Measurements from ENCODE around the gene FAM3B.
A peak's percentile ranks its signal among the peaks of the same experiment; 100 is the strongest.
"Not testable (repeated sequence)": the region's sequence is repeated elsewhere in the genome, so short reads cannot be mapped to it uniquely, and the experiment has no call there.

FAM3B gene, protein sequence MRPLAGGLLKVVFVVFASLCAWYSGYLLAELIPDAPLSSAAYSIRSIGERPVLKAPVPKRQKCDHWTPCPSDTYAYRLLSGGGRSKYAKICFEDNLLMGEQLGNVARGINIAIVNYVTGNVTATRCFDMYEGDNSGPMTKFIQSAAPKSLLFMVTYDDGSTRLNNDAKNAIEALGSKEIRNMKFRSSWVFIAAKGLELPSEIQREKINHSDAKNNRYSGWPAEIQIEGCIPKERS

GRCh38 chr21:41316200-41317062 is at the start of gene FAM3B:
FAM3B (plus strand) TSS chr21:41316801; CDS start chr21:41316880, 79 bp downstream.
- no peak for DNase-seq (ENCODE audit: low spot score)

DNA sequence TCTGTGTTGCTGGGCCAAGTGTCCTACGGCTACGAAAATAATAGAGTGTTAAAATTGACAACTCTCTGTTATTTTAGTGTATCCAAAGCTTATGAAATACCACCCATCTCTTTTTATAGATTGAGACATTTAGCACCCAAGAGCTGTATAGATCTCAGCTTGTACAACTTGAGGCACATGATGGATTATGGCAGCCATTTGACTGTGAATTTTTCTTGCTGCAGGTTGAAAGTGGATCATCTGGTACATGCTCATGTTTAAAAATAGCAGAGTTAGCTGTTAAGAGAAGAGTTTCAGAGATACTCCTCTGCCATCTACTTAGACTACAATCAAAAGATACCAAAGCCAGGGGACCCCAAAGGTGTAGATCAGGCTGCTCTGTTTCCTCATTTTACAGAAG is 49.3 kb upstream of the FAM3B start:
- no peak for DNase-seq (ENCODE audit: low spot score)

GRCh38 chr21:41269535-41269934 is 47.1 kb upstream of the FAM3B start:
- DNase-seq (ENCODE audit: low spot score) = no peak

DNA sequence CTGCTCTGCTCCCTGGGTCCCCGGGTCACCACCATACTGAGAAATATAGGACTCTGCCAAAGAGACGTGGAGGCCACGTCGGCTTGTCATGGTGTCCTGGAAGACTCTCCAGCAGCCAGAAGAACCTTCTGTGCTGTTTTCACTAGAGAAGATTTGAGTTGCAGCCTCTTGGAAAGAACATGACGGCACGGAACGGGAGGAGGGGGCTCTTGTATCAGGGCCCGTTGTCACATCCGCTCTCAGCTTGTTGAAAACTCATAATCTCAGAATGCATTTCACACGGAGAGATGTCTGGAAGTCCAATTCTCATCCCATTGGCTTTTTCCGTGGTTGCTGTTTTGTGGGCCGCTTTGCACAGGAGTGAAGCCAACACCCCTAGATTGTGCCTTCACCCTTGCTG is 39.4 kb upstream of the FAM3B start:
- DNase-seq (ENCODE audit: low spot score) = no peak

DNA sequence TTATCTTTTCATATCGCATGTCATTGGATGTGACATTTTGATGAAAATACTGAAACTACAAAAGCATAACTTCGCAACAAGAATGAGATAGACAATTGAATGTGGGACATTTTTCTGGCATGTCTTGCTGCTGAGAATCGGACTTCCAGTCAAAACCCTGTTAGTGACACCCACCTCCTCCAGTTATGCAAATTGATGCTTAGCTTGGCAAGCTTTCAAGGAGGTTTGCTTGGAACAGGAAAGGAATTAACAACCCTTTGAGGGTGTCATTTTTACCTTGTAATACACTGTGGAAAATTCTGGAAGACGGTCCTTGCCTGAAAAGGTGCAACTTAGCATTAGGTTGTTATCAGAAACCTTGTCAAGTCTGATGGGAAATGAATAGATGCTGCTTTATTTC is 38.8 kb upstream of the FAM3B start:
- no peak for DNase-seq (ENCODE audit: low spot score)

DNA sequence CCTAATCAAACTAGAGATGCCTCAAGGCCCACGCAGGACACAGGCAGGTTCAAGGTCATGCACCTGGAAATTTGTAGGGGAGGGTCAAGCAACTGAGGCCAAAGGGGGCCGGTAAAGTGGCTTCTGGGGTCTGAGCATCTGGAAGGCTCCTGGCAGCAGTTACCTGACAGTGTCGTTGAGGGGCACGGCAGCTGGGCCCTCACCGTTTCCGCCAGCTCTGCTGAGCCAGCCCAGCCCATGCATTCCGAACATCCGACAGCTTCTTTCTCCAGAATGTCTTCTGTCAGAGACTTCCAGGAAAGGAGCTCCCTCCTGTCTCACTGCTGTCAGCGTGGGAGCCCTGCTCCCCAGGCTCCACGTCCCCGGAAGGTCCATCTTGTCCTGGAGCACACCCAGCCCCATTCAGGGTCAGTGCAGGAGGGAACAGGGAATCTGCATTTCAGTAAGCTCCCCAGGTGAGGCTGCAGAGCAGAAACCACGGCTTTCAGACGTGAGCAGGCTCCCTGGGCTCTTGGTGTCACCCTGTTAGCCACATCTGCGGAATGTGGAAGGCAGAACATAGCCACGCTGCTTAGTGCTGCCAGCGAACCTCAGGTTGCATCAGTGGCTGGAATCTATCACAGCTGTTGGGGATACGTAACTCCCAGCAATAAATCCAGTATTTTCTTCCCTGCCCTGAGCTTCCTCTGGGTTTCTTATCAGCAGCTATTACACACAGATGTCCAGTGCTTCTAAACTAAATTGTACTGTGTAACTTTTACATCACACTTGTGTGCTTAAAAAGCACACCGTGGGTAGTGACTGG is 36.3 kb upstream of the FAM3B start:
- DNase-seq (ENCODE audit: low spot score) = no peak

GRCh38 chr21:41282412-41282811 is 34.2 kb upstream of the FAM3B start:
- DNase-seq (ENCODE audit: low spot score) = no peak

- DNase-seq (ENCODE audit: low spot score) = peak; percentile 10
Measured at GRCh38 chr21:41283211-41283818, 33.3 kb upstream of the FAM3B start.

DNA sequence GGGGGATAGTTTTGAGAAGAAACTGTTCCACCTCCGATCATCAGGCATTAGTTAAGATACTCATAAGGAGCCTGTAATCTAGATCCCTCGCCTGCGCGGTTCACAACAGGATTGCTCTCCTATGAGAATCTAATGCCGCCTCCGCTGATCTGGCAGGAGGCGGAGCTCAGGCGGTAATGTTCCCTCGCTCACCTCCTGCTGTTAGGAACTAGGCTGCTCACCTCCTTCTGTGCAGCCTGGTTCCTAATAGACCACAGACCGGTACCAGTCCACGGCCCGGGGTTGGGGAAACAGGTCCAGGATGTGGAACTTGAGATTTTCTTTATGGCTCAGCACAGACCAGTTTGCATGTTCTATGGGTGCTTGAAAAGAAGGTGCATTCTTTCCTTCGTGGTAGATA is 27.2 kb upstream of the FAM3B start:
- DNase-seq (ENCODE audit: low spot score) = no peak

GRCh38 chr21:41290106-41290799 is 26.3 kb upstream of the FAM3B start:
- DNase-seq (ENCODE audit: low spot score) = no peak

- DNase-seq (ENCODE audit: low spot score) = no peak
Measured at GRCh38 chr21:41294548-41295231, 21.9 kb upstream of the FAM3B start.

GRCh38 chr21:41295721-41296254 is 20.8 kb upstream of the FAM3B start:
- DNase-seq (ENCODE audit: low spot score) = no peak

DNA sequence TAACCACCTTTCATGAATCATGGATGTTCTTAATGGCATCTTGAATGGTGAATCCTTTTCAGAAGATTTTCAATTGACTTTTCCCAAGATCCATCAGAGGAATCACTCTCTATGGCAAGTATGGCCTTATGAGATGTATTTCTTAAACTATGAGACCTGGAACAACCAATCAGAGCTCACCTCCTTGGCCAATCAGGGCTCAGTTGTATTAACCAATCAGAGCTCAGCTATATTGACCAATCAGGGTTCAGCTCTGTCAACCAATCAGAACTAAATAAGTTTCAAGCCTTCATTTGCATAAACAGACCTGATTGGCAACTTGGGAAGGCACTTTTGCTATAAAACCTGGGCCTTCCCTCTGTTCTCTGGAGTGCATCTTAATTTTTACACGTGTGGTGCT is 13.6 kb upstream of the FAM3B start:
- no peak for DNase-seq (ENCODE audit: low spot score)

DNA sequence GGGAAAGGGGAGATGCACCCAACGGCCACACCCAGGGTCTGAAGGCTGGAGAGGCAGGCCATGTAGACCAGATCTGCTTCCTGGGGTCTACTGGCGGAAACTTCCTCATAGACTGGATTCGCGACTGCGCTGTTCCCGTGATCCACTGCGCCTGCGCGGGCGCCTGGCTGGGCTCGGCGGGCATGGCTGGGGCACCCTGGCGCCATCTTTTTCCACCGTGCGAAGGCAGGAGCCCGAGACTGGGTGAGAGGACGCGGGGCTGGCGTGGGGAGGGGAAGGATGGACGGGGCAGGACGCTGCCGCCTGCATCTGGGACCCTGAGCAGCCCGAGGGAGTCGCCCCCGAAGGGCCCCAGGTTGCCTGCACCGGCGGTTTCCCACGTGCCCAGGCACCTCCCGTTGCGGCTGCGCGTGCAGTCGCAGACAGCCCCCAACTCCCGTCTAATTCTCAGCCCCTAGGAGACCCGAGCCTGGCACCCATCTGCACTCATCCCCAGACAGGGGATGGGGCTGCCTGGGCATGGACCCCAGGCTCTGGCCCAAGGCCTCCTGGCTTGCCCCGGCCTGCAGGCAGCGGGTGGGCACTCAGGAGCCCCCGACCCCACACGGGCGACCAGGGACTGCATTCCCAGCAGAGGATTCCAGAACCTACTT is 12.4 kb upstream of the FAM3B start:
- no peak for DNase-seq (ENCODE audit: low spot score)

GRCh38 chr21:41307219-41307618 is 9.4 kb upstream of the FAM3B start:
- no peak for DNase-seq (ENCODE audit: low spot score)

DNA sequence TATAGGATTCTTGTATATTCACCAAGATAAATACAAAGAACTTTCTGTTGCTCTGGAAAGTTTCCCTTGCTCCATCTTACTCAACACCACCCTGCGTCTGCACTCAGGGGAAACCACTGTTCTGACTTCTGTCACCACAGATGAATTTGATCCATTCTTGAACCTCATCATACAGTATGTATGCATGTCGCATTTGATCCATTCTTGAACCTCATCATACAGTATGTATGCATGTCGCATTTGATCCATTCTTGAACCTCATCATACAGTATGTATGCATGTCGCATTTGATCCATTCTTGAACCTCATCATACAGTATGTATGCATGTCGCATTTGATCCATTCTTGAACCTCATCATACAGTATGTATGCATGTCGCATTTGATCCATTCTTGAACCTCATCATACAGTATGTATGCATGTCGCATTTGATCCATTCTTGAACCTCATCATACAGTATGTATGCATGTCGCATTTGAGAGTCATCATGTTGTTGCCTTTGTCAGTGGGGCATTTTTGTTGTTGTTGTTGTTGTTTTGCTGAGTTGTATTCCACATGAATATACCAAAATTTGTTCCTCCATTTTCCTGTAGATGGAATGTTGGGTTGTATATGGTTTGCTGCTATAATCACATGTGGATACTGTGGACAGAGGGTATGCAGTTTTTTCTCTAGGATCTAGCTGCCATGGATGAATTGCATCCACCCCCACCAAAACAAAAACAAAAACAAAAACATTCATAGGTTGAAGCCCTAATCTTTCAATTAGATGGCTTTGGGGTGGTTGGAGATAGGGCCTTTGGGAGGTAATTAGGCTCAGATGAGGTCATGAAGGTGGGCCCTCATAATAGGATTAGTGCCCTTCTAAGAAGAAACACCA is 3.1 kb upstream of the FAM3B start:
- DNase-seq (ENCODE audit: low spot score) = not testable (repeated sequence)

DNA sequence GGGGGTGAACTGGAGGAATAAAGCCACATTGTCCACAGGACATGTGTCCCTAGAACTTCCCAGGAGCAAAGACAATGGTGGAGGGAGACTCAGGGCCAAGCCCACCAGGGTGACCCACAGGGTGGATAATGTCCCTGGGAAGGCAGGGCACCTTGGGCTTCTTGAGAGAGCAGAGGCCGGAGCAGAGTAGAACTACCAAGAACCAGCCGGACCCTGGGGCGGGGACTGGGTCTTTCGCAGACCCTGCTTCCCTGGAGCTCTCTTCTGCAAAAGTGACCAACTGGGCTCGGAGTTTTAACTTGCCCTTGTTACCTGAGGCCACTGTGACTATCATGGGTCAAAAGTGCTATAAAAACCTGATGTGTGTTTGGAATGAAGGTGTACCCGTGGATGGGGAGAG is 875 bp upstream of the FAM3B start:
- DNase-seq (ENCODE audit: low spot score) = no peak

DNA sequence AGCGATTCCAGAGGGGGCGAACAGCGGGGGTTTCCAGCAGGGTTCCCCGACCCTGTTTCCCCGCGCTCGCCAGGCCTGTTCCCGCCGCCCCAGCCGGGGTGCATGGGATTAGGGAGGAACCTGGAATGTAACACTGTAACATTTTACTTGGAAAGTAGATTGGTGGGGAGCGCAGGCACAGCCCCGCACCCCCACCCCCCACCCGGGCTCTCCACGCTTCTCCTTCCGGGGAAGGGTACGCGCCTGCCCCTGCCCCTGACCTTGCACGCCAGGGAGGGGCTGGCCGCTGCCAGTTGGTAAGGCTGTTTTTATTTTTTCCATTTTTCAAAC is 427 bp downstream of the FAM3B start:
- DNase-seq (ENCODE audit: low spot score) = no peak

- DNase-seq (ENCODE audit: low spot score) = no peak
Measured at GRCh38 chr21:41317458-41317857, 857 bp downstream of the FAM3B start.
